Heart left ventricle (tissue), 16 donors: ENCODE results near the gene CACNA1E. TPM values are rescaled to one million over a fixed set of nuclear protein-coding genes. Genes with fewer than 3 reads are reported as not detected.

ENCODE experiments used
- ATAC-seq, 4 donors: fragments of 200-7000 bp; cut with Tn5 transposase; one replicate each; pipeline ENCODE4 v1.9.1; 2020 to 2022; ENCODE audit warnings: moderate library complexity in 4 of 4, mild to moderate bottlenecking in 3 of 4, moderate number of reproducible peaks in 1 of 4
- DNase-seq, 5 donors: peaks; one replicate each; pipeline ENCODE4 v3.0.0-alpha.2; 2020
- H3K27ac ChIP-seq, 12 donors: fragments of 200-600 bp; sonication (generic) in 4 of 12; one replicate each; pipeline versions ENCODE4 v1.5.0 to v1.8.0; 2016 to 2022; ENCODE audit warnings: mild to moderate bottlenecking in 2 of 12
- H3K27me3 ChIP-seq, 9 donors: fragments of 200-600 bp; sonication (generic) in 2 of 9; one replicate each; pipeline versions ENCODE4 v1.5.1 to v1.8.0; 2016 to 2022; ENCODE audit warnings: mild to moderate bottlenecking in 3 of 9
- H3K36me3 ChIP-seq, 9 donors: fragments of 200-600 bp; sonication (generic) in 2 of 9; one replicate each; pipeline versions ENCODE4 v1.5.0 to v1.8.0; 2018 to 2022; ENCODE audit warnings: mild to moderate bottlenecking in 2 of 9
- H3K4me1 ChIP-seq, 12 donors: fragments of 200-600 bp; sonication (generic) in 4 of 12; one replicate each; pipeline versions ENCODE4 v1.5.0 to v1.8.0; 2016 to 2022; ENCODE audit warnings: mild to moderate bottlenecking in 3 of 12
- H3K4me3 ChIP-seq, 12 donors: fragments of 200-600 bp; sonication (generic) in 4 of 12; one replicate each; pipeline versions ENCODE4 v1.5.0 to v1.8.0; 2017 to 2022; ENCODE audit warnings: mild to moderate bottlenecking in 9 of 12, moderate library complexity in 4 of 12
- H3K9me3 ChIP-seq, 12 donors: fragments of 200-600 bp; sonication (generic) in 4 of 12; one replicate each; pipeline versions ENCODE4 v1.5.0 to v1.8.0; 2016 to 2022; ENCODE audit warnings: mild to moderate bottlenecking in 1 of 12
- POLR2A ChIP-seq, 2 donors: fragments of 450-650 bp; IDR thresholded peaks; one replicate each; pipeline ENCODE4 v1.6.1; 2017; ENCODE audit warnings: antibody characterized with exemption in 2 of 2, mild to moderate bottlenecking in 2 of 2, moderate library complexity in 2 of 2
- WGBS, 4 donors: extraction: QIAGEN DNeasy Blood & Tissue Kit in 2 of 4; methylation state at CpG; one replicate each; pipeline versions ENCODE4 v1.1.5 to v1.1.7; 2013 to 2018; 5-methylcytosine and 5-hydroxymethylcytosine counted together
- intact Hi-C, 10 donors: fragments of 100-400 bp; cut with DNase I; formaldehyde crosslinking; loops; one replicate each; pipeline versions ENCODE4 v1.11.1 to v1.14.2; 2022
- polyA plus RNA-seq, 2 donors: library from polyadenylated mRNA; stranded (reverse); fragments of 200-250 nt; gene quantifications; one replicate each; pipeline ENCODE4 v1.2.3, GENCODE V29; 2013
- total RNA-seq, 9 donors: library from RNA; depleted of rRNA in 2 of 9; stranded (reverse); fragments of >200 nt in 2 of 9; fragmentation: NEBNext Ultra II Directional in 3 of 9; extraction: Animal tissue kit (Norgen Biotek cat#: 25700) in 3 of 9; gene quantifications; one replicate each; pipeline versions ENCODE4 v1.1.0 to v1.2.4, GENCODE V29; 2016 to 2023
- TF ChIP-seq, protein P1 (sequence below), 12 donors: fragments of 200-600 bp; sonication (generic) in 4 of 12; IDR thresholded peaks; one replicate each; pipeline versions ENCODE4 v1.5.0 to v1.8.0; 2018 to 2022; ENCODE audit warnings: antibody characterized with exemption in 12 of 12, mild to moderate bottlenecking in 5 of 12
- donor health status: ischemic (EF 13 %, LVEDD 7.1; RV severe dilation, severe dysfunction).
- donor health status: healthy with polysubstance abuse.
- donor health status: DM: no; HTN: yes; CAD: no.
- donor health status: DM: no; HTN: no; CAD: no.
- donor health status: ischemic (EF 25% LVEDD 6.9; RV normal size, moderate dysfunction).
- donor health status: ischemic (EF 25% LVEDD 5.7; RV mildly dilated, moderate dysfunction).
- donor health status: healthy.
- donor health status: DM: yes; HTN: yes; CAD: no.
- donor health status: ischemic (EF 35%, LVEDD 5.7; RV mildly dilated, moderate dysfunction).
- donor health status: nonischemic (EF 11% LVEDD 7.7; RV severe dilation, severe dysfunction).
- donor health status: DM: yes; HTN: yes; CAD: no.
- donor health status: PGD.
- donor health status: ischemic (EF 29% LVEDD 5.4; RV normal size, mild dysfunction).
- donor health status: nonischemic (EF 23%, LVEDD 6.1; RV moderate dilation, normal function).

Gene CACNA1E
- total and polyA plus RNA-seq, 11 donors: 0.02 to 1.9 (median 0.10) TPM

DNA sequence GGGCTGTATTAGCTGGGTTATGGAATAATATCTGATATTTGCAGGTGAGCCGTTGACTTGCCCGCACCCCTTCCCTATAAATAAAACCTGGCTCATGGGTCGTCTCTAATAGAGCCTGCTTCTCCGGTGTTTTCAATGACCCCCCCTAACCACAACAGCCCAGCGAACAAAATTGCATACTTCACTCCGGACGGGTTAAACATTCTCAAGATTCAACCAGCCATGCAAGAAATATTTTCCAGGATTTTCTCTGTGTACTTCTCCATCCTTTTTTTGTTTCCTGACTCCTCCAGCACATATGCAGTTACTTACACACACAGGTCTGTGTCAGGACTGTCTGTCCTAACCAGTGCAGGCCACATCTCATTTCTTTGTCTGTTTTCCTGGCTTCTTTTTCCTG is 310.5 kb downstream of the CACNA1E start:
- intact Hi-C loops: no loop called here
- H3K27me3 ChIP-seq: peaks cover 0 to 5% (median 0%) of the 10 kb centered on the region in 9 donors
- no peak for DNase-seq
- ATAC-seq: no peak
- no peaks in the 10 kb centered on the region for H3K4me1 ChIP-seq
- TF ChIP-seq POLR2A (IDR thresholded peaks at IDR 0.05): no peak
- TF ChIP-seq, protein P1, sequence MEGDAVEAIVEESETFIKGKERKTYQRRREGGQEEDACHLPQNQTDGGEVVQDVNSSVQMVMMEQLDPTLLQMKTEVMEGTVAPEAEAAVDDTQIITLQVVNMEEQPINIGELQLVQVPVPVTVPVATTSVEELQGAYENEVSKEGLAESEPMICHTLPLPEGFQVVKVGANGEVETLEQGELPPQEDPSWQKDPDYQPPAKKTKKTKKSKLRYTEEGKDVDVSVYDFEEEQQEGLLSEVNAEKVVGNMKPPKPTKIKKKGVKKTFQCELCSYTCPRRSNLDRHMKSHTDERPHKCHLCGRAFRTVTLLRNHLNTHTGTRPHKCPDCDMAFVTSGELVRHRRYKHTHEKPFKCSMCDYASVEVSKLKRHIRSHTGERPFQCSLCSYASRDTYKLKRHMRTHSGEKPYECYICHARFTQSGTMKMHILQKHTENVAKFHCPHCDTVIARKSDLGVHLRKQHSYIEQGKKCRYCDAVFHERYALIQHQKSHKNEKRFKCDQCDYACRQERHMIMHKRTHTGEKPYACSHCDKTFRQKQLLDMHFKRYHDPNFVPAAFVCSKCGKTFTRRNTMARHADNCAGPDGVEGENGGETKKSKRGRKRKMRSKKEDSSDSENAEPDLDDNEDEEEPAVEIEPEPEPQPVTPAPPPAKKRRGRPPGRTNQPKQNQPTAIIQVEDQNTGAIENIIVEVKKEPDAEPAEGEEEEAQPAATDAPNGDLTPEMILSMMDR (IDR thresholded peaks at IDR 0.05): no peak
- H3K27ac ChIP-seq: no peak overlapping the region
- H3K4me3 ChIP-seq: no peak overlapping the region
- 86 to 90% (median 89%) methylated on average over 7 of the region's 7 CpGs for WGBS, 4 donors
- no peaks in the 10 kb centered on the region for H3K9me3 ChIP-seq
- H3K36me3 ChIP-seq: no peaks in the 10 kb centered on the region

DNA sequence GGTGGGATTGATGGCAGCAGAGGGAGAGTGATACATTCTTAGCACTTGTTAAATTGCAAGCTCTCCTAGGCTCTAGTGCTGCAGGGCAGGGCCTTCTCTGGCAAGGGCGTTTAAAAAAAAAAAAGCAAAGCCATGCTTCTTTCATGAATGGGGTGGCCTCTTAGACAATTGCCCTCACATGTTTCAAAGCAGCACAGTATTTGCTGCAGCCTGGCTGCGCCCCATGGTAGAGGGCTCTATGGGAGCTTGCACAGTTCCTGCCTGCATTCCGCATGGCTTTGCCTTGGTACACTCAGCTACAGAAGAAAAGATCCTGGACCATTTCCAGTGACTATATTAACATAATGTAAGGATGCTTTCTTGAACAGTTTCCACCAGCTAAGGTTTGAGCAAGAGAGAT is 311.0 kb downstream of the CACNA1E start:
- no peak overlapping the region for H3K4me3 ChIP-seq
- DNase-seq (no peak), ATAC-seq (no peak)
- TF ChIP-seq, protein P1 (IDR thresholded peaks at IDR 0.05): no peak
- TF ChIP-seq POLR2A (IDR thresholded peaks at IDR 0.05): no peak
- no peaks in the 10 kb centered on the region for H3K9me3 ChIP-seq
- intact Hi-C loops: no loop called here
- H3K4me1 ChIP-seq: no peaks in the 10 kb centered on the region
- H3K27ac ChIP-seq: no peak overlapping the region
- peaks cover 0 to 5% (median 0%) of the 10 kb centered on the region in 9 donors for H3K27me3 ChIP-seq
- no peaks in the 10 kb centered on the region for H3K36me3 ChIP-seq
- WGBS, 4 donors: 72 to 84% (median 77%) methylated on average over 3 of the region's 3 CpGs

DNA sequence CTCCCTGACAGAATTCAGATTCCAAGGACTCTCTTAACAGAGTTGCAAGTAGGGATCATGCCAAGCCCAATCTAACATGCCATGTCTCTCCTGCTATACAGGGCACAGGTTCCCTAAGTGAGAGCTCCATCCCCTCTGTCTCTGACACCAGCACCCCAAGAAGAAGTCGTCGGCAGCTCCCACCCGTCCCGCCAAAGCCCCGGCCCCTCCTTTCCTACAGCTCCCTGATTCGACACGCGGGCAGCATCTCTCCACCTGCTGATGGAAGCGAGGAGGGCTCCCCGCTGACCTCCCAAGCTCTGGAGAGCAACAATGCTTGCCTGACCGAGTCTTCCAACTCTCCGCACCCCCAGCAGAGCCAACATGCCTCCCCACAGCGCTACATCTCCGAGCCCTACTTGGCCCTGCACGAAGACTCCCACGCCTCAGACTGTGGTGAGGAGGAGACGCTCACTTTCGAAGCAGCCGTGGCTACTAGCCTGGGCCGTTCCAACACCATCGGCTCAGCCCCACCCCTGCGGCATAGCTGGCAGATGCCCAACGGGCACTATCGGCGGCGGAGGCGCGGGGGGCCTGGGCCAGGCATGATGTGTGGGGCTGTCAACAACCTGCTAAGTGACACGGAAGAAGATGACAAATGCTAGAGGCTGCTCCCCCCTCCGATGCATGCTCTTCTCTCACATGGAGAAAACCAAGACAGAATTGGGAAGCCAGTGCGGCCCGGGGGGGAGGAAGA is 315.0 kb downstream of the CACNA1E start:
- H3K4me3 ChIP-seq: no peak overlapping the region
- no peaks in the 10 kb centered on the region for H3K9me3 ChIP-seq
- no peaks in the 10 kb centered on the region for H3K4me1 ChIP-seq
- DNase-seq (no peak), ATAC-seq (no peak)
- intact Hi-C loops: no loop called here
- no peaks in the 10 kb centered on the region for H3K36me3 ChIP-seq
- H3K27me3 ChIP-seq: peaks cover 0 to 5% (median 0%) of the 10 kb centered on the region in 9 donors
- H3K27ac ChIP-seq: no peak overlapping the region
- TF ChIP-seq POLR2A (IDR thresholded peaks at IDR 0.05): no peak
- TF ChIP-seq, protein P1 (IDR thresholded peaks at IDR 0.05): no peak
- 86 to 90% (median 88%) methylated on average over 31 to 32 of the region's 32 CpGs for WGBS, 4 donors

DNA sequence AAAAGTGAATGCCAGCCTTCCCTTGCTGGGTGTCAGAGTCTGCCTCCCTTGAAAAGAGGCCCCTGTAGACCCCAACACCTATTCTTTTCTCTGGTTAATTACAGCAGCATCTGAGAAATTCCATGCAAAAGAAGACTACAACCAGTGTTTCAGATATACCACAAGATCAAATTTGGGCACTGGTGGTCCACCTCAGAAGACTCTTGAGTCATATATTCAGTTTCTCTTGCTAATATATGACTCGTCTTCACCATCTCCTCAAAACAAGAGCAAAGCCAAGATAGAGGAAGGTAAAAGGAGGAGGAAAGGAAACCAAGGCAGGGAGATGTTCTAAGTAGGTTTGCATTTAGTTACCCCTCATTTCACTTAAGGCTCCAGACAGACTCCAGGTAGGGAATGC is 318.3 kb downstream of the CACNA1E start:
- Histone ChIP-seq H3K27me3 (peaks cover 0 to 11% (median 0%) of the 10 kb centered on the region in 9 donors), H3K36me3 (no peaks in the 10 kb centered on the region), H3K9me3 (no peaks in the 10 kb centered on the region), H3K4me1 (no peaks in the 10 kb centered on the region), H3K27ac (no peak overlapping the region), H3K4me3 (no peak overlapping the region)
- intact Hi-C loops: no loop called here
- DNase-seq (no peak), ATAC-seq (no peak)
- no peak for TF ChIP-seq POLR2A (IDR thresholded peaks at IDR 0.05)
- TF ChIP-seq, protein P1 (IDR thresholded peaks at IDR 0.05): no peak
- 26 to 42% (median 34%) methylated on average over 1 of the region's 1 CpG for WGBS, 4 donors
